K562 (cell line): ENCODE data around the gene ARHGEF6.

Source experiments
- CTCF ChIP-seq, 3 experiments: IDR thresholded peaks in 2 of 3; conservative IDR thresholded peaks in 1 of 3; 2 replicates each; pipeline ENCODE4 v1.5.1; 2011 to 2012; ENCODE audit warnings: low read length in 3 of 3, mild to moderate bottlenecking in 3 of 3, control low read depth in 2 of 3, improper control_type of control experiment in 1 of 3, inconsistent platforms in 1 of 3, low read depth in 1 of 3, mixed read lengths in 1 of 3, moderate library complexity in 1 of 3; ENCODE audit not compliant: insufficient read depth in 2 of 3
- E2F6 ChIP-seq, 2 experiments: IDR thresholded peaks; 2 replicates each; pipeline ENCODE4 v1.6.1; 2011; ENCODE audit warnings: borderline replicate concordance in 1 of 2, control low read depth in 1 of 2, low read depth in 1 of 2, low read length in 1 of 2, mild to moderate bottlenecking in 1 of 2, mixed read lengths in 1 of 2, moderate library complexity in 1 of 2; ENCODE audit not compliant: insufficient read depth in 1 of 2, insufficient read length in 1 of 2, poor library complexity in 1 of 2, severe bottlenecking in 1 of 2; ENCODE audit errors: extremely low read depth in 1 of 2
- GABPB1 ChIP-seq: sonication (generic); formaldehyde crosslinking; IDR thresholded peaks from 2 replicates; pipeline ENCODE4 v1.8.0; 2022; ENCODE audit warnings: mild to moderate bottlenecking, missing genetic modification reagents
- JUND ChIP-seq, 2 experiments: IDR thresholded peaks; 2 replicates in 1 of 2; 3 replicates in 1 of 2; pipeline ENCODE4 v1.6.1; 2011; ENCODE audit warnings: borderline replicate concordance in 2 of 2, low read depth in 2 of 2, low read length in 2 of 2, improper control_type of control experiment in 1 of 2, missing biosample characterization in 1 of 2, missing genetic modification characterization in 1 of 2, missing genetic modification reagents in 1 of 2
- PREB ChIP-seq: sonication (generic); formaldehyde crosslinking; IDR thresholded peaks from 2 replicates; pipeline ENCODE4 v1.8.1; 2023; ENCODE audit warnings: mild to moderate bottlenecking, missing genetic modification reagents
- TEAD4 ChIP-seq, 2 experiments: sonication (generic) in 1 of 2; formaldehyde crosslinking in 1 of 2; IDR thresholded peaks; 2 replicates each; pipeline versions ENCODE4 v1.6.1 to v1.8.0; 2012 to 2022; ENCODE audit warnings: borderline replicate concordance in 1 of 2, inconsistent platforms in 1 of 2, low read length in 1 of 2, mild to moderate bottlenecking in 1 of 2, missing genetic modification reagents in 1 of 2
- UBTF ChIP-seq, 2 experiments: IDR thresholded peaks; 2 replicates each; pipeline ENCODE4 v1.6.1; 2012; ENCODE audit warnings: improper control_type of control experiment in 2 of 2, low read depth in 2 of 2, low read length in 2 of 2, borderline replicate concordance in 1 of 2
- ZBTB2 ChIP-seq: fragments of 450-650 bp; IDR thresholded peaks from 2 replicates; pipeline ENCODE4 v1.6.1; 2016; ENCODE audit warnings: antibody characterized with exemption
- ZFX ChIP-seq: sonication (generic); formaldehyde crosslinking; IDR thresholded peaks from 2 replicates; pipeline ENCODE4 v1.8.0; 2022; ENCODE audit warnings: mild to moderate bottlenecking, missing genetic modification reagents, moderate library complexity
- ZNF239 ChIP-seq: fragments of 250-450 bp; sonication (Bioruptor Pico); IDR thresholded peaks from 2 replicates; pipeline ENCODE4 v1.4.0; 2020; ENCODE audit warnings: mild to moderate bottlenecking

GRCh38 chrX:136742721-136743379 is 37.9 kb downstream of the ARHGEF6 start:
- TF ChIP-seq TEAD4 (IDR thresholded peaks at IDR 0.05; ENCODE audit: low read length): no peak; the same call in 1 of the 2 replicates
- TF ChIP-seq TEAD4 (CRISPR knock-in tag; IDR thresholded peaks at IDR 0.05; ENCODE audit: borderline replicate concordance): no peak
- no peak for TF ChIP-seq ZNF239 (CRISPR knock-in tag)
- no peak for TF ChIP-seq GABPB1 (CRISPR knock-in tag)
- no peak for TF ChIP-seq CTCF (IDR thresholded peaks at IDR 0.05 in 2 of 3, conservative IDR thresholded peaks at IDR 0.05 in 1 of 3; ENCODE audit: insufficient read depth in 2 of 3, low read depth in 1 of 3, low read length in 3 of 3)
- no peak for TF ChIP-seq JUND (IDR thresholded peaks at IDR 0.05; ENCODE audit: borderline replicate concordance, low read depth, low read length)
- TF ChIP-seq JUND (tag; IDR thresholded peaks at IDR 0.05; ENCODE audit: borderline replicate concordance, low read depth, low read length): no peak; the same call in 2 of the 3 replicates
- no peak for TF ChIP-seq UBTF (IDR thresholded peaks at IDR 0.05; ENCODE audit: borderline replicate concordance in 1 of 2, low read depth in 2 of 2, low read length in 2 of 2)
- TF ChIP-seq ZBTB2: no peak
- no peak for TF ChIP-seq ZFX
- no peak for TF ChIP-seq E2F6 (IDR thresholded peaks at IDR 0.05; ENCODE audit: borderline replicate concordance in 1 of 2, extremely low read depth in 1 of 2, insufficient read depth in 1 of 2, insufficient read length in 1 of 2, low read depth in 1 of 2, low read length in 1 of 2, poor library complexity in 1 of 2, severe bottlenecking in 1 of 2)
- no peak for TF ChIP-seq PREB (CRISPR knock-in tag)
